Right atrium auricular region (tissue), 2 donors: ENCODE measurements around the gene PHLDB3. TPM values are rescaled to one million over a fixed set of nuclear protein-coding genes. Genes with fewer than 3 reads are reported as not detected.

ENCODE experiments used
- DNase-seq: peaks from one replicate; pipeline ENCODE4 v3.0.0-alpha.2; 2019; ENCODE audit warnings: low spot score
- H3K27ac ChIP-seq, 2 donors: fragments of 200-600 bp; sonication (generic); 1 replicate in 1 of 2; 2 replicates in 1 of 2; pipeline ENCODE4 v1.5.1; 2016 to 2019
- H3K27me3 ChIP-seq, 2 donors: fragments of 200-600 bp; sonication (generic); one replicate each; pipeline versions ENCODE4 v1.5.1 to v1.6.0; 2017 to 2019
- H3K36me3 ChIP-seq: fragments of 200-600 bp; sonication (generic); one replicate; pipeline ENCODE4 v1.5.1; 2016
- H3K4me1 ChIP-seq, 2 donors: fragments of 200-600 bp; sonication (generic); one replicate each; pipeline versions ENCODE4 v1.5.1 to v1.6.0; 2017 to 2019
- H3K4me3 ChIP-seq, 2 donors: fragments of 200-600 bp; sonication (generic); 1 replicate in 1 of 2; 2 replicates in 1 of 2; pipeline ENCODE4 v1.5.1; 2017 to 2019; ENCODE audit warnings: mild to moderate bottlenecking in 1 of 2, moderate library complexity in 1 of 2
- H3K9me3 ChIP-seq, 2 donors: fragments of 200-600 bp; sonication (generic); one replicate each; pipeline ENCODE4 v1.5.1; 2019
- CTCF ChIP-seq, 2 donors: fragments of 200-600 bp; sonication (generic); IDR thresholded peaks; one replicate each; pipeline ENCODE4 v1.5.1; 2019; ENCODE audit warnings: antibody characterized with exemption in 2 of 2
- total RNA-seq, 2 donors: library from RNA; depleted of rRNA; stranded (reverse); fragments of >200 nt; gene quantifications; one replicate each; pipeline ENCODE4 v1.1.0, GENCODE V29; 2016

Gene PHLDB3
- total RNA-seq, 2 donors from 2014 or later: 3.6 to 7.7 TPM

- TF ChIP-seq CTCF (IDR thresholded peaks at IDR 0.05): no peak
- Histone ChIP-seq H3K36me3 (no peaks in the 10 kb centered on the region), H3K27ac (no peak overlapping the region), H3K4me1 (peaks cover 0 to 14% of the 10 kb centered on the region in 2 donors), H3K9me3 (no peaks in the 10 kb centered on the region), H3K27me3 (no peaks in the 10 kb centered on the region), H3K4me3 (no peak overlapping the region)
- DNase-seq: no peak
Observed at GRCh38 chr19:43460362-43461016, 44.1 kb downstream of the PHLDB3 start.

GRCh38 chr19:43457809-43458208, 46.7 kb downstream of the PHLDB3 start:
- Histone ChIP-seq H3K36me3 (no peaks in the 10 kb centered on the region), H3K4me1 (peaks cover 0 to 2% of the 10 kb centered on the region in 2 donors), H3K27ac (no peak overlapping the region), H3K4me3 (no peak overlapping the region), H3K9me3 (no peaks in the 10 kb centered on the region), H3K27me3 (no peaks in the 10 kb centered on the region)
- no peak for TF ChIP-seq CTCF (IDR thresholded peaks at IDR 0.05)
- no peak for DNase-seq

- Histone ChIP-seq H3K27ac (no peak overlapping the region), H3K27me3 (no peaks in the 10 kb centered on the region), H3K4me3 (no peak overlapping the region), H3K4me1 (no peaks in the 10 kb centered on the region), H3K9me3 (no peaks in the 10 kb centered on the region), H3K36me3 (no peaks in the 10 kb centered on the region)
- DNase-seq: no peak
- TF ChIP-seq CTCF (IDR thresholded peaks at IDR 0.05): no peak
Observed at GRCh38 chr19:43455321-43456113, 49.0 kb downstream of the PHLDB3 start.

- no peaks in the 10 kb centered on the region for H3K4me1 ChIP-seq
- H3K36me3 ChIP-seq: no peaks in the 10 kb centered on the region
- TF ChIP-seq CTCF (IDR thresholded peaks at IDR 0.05): no peak
- DNase-seq: no peak
- no peaks in the 10 kb centered on the region for H3K27me3 ChIP-seq
- H3K9me3 ChIP-seq: no peaks in the 10 kb centered on the region
- no peak overlapping the region for H3K27ac ChIP-seq
- H3K4me3 ChIP-seq: no peak overlapping the region
Observed at GRCh38 chr19:43454031-43454430, 50.5 kb downstream of the PHLDB3 start.

- no peak for TF ChIP-seq CTCF (IDR thresholded peaks at IDR 0.05)
Observed at GRCh38 chr19:43452582-43452981, 52.0 kb downstream of the PHLDB3 start.

More at GRCh38 chr19:43452582-43452981, 52.0 kb downstream of the PHLDB3 start:
- Histone ChIP-seq H3K4me3 (no peak overlapping the region), H3K27ac (no peak overlapping the region), H3K4me1 (no peaks in the 10 kb centered on the region), H3K9me3 (no peaks in the 10 kb centered on the region), H3K27me3 (no peaks in the 10 kb centered on the region), H3K36me3 (no peaks in the 10 kb centered on the region)
- no peak for DNase-seq
